Measurements from ENCODE around the gene ZDHHC14.

ZDHHC14 gene

DNA sequence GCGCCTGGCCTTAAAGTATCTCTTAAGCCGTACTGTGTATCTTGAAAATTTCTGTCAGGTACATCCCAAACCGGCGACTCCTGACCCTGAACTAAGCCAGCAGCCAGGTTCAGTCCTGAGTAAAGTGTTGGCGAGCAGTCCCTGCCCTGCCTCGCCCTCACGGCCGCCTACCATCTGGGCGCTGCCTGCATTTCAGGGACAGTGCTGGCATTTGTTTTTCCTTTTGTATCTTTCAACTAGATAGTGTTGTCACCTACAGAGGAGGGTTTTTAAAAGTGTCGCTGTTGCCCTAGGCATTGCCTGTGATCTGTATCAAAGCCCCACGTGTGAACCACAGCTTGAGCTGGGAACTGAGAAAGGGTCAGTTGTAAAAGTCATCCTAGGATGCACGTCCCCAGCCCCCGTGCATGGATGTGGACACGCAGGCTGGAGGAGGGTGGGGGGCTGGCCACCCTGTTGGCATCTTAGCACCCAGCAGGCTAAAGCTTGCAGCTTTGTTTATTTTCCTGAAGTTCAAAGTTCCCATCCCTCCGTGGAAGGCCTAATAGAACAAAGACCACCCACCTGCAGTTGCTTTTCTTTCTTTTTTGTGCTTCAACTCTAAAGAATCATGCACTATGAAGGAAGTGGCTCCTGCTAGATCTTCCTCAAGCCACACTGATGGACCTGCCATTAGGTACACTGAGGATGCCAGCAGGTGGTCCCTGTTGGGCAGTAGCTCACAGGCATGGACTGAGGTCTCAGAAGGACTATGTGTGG lies 136.8 kb downstream of the ZDHHC14 start:
- no peak overlapping the region for H3K27ac ChIP-seq (ENCODE audit: low read depth, low read length)
- no peak overlapping the region for H3K4me2 ChIP-seq (ENCODE audit: low read length)
- no peak overlapping the region for H3K4me3 ChIP-seq (ENCODE audit: low read length)

DNA sequence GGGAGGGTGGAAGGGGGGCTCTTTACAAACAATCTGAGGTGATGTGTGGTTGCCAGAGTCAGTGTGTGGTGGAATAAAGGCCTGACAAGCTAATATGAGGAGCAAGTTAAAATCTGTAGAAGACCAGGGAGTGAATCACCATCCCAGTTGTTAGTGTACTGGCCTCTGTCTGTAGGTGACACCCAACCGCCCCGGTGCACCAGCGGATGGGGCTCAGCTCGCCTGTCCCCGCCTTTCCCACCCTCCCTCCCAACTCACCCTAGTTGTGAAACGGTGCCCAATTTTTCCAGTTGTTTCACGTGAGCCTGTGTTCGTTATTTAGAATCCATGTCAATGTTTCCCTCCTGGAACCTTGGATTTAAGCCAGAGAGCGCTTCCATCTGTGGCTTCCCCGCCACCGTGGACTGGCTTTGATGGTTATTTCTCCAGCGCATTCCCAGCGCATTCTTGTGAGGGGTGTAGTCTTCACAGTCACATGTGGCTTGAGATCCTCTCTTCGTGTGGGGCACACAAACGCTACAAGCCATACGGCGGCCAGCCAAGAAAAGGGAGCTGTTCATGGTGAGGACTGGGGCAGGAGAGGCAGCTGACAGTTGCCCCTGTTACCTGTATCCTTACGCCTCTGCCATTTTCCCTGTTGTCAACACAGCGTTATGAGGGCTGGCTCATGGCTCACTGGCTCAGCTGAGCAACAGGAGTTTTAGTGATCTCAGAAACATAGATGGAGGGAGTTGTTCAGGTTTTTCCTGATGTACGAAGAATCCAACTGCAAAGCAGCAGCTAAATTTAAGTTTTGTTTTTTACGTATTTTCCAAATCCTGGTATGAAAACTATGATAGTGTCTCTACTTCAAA lies 137.6 kb downstream of the ZDHHC14 start:
- Histone ChIP-seq H3K4me2 (ENCODE audit: low read length) (no peak overlapping the region), H3K27ac (ENCODE audit: low read depth, low read length) (no peak overlapping the region), H3K27me3 (ENCODE audit: control insufficient read depth, low read length) (no peaks in the 10 kb centered on the region), H3K79me2 (ENCODE audit: control insufficient read depth, low read length) (no peaks in the 10 kb centered on the region), H3K9me2 (replicated peaks; ENCODE audit: control insufficient read depth, low read length) (no peaks in the 10 kb centered on the region), H3K9me3 (ENCODE audit: control insufficient read depth, insufficient read depth, low read length) (no peaks in the 10 kb centered on the region), H3K4me1 (ENCODE audit: control insufficient read depth, low read length) (peaks cover 9% of the 10 kb centered on the region), H3K4me3 (ENCODE audit: low read length) (no peak overlapping the region), H3K36me3 (ENCODE audit: control insufficient read depth, low read length) (no peaks in the 10 kb centered on the region), H4K20me1 (ENCODE audit: control insufficient read depth, insufficient read depth, low read depth, low read length) (no peaks in the 10 kb centered on the region), H3F3A (ENCODE audit: control insufficient read depth, insufficient read depth) (no peaks in the 10 kb centered on the region)
- TF ChIP-seq, protein P1, sequence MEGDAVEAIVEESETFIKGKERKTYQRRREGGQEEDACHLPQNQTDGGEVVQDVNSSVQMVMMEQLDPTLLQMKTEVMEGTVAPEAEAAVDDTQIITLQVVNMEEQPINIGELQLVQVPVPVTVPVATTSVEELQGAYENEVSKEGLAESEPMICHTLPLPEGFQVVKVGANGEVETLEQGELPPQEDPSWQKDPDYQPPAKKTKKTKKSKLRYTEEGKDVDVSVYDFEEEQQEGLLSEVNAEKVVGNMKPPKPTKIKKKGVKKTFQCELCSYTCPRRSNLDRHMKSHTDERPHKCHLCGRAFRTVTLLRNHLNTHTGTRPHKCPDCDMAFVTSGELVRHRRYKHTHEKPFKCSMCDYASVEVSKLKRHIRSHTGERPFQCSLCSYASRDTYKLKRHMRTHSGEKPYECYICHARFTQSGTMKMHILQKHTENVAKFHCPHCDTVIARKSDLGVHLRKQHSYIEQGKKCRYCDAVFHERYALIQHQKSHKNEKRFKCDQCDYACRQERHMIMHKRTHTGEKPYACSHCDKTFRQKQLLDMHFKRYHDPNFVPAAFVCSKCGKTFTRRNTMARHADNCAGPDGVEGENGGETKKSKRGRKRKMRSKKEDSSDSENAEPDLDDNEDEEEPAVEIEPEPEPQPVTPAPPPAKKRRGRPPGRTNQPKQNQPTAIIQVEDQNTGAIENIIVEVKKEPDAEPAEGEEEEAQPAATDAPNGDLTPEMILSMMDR (IDR thresholded peaks at IDR 0.05; ENCODE audit: low read depth, low read length, poor library complexity, severe bottlenecking), result no peak
- no peak for TF ChIP-seq EZH2phosphoT487 (IDR thresholded peaks at IDR 0.05; ENCODE audit: borderline replicate concordance, low read length)

More for the DNA sequence above, 136.8 kb downstream of the ZDHHC14 start:
- Histone ChIP-seq H3K36me3 (ENCODE audit: control insufficient read depth, low read length) (no peaks in the 10 kb centered on the region), H4K20me1 (ENCODE audit: control insufficient read depth, insufficient read depth, low read depth, low read length) (no peaks in the 10 kb centered on the region), H3K9me2 (replicated peaks; ENCODE audit: control insufficient read depth, low read length) (no peaks in the 10 kb centered on the region), H3K4me1 (ENCODE audit: control insufficient read depth, low read length) (peaks cover 9% of the 10 kb centered on the region), H3F3A (ENCODE audit: control insufficient read depth, insufficient read depth) (0 out of 2 replicates have a peak, but pooled peaks cover 2% of the 10 kb centered on the region), H3K79me2 (ENCODE audit: control insufficient read depth, low read length) (no peaks in the 10 kb centered on the region), H3K9me3 (ENCODE audit: control insufficient read depth, insufficient read depth, low read length) (no peaks in the 10 kb centered on the region), H3K27me3 (ENCODE audit: control insufficient read depth, low read length) (no peaks in the 10 kb centered on the region)
- TF ChIP-seq EZH2phosphoT487 (IDR thresholded peaks at IDR 0.05; ENCODE audit: borderline replicate concordance, low read length), result no peak
- TF ChIP-seq, protein P1 (IDR thresholded peaks at IDR 0.05; ENCODE audit: low read depth, low read length, poor library complexity, severe bottlenecking), result no peak

DNA sequence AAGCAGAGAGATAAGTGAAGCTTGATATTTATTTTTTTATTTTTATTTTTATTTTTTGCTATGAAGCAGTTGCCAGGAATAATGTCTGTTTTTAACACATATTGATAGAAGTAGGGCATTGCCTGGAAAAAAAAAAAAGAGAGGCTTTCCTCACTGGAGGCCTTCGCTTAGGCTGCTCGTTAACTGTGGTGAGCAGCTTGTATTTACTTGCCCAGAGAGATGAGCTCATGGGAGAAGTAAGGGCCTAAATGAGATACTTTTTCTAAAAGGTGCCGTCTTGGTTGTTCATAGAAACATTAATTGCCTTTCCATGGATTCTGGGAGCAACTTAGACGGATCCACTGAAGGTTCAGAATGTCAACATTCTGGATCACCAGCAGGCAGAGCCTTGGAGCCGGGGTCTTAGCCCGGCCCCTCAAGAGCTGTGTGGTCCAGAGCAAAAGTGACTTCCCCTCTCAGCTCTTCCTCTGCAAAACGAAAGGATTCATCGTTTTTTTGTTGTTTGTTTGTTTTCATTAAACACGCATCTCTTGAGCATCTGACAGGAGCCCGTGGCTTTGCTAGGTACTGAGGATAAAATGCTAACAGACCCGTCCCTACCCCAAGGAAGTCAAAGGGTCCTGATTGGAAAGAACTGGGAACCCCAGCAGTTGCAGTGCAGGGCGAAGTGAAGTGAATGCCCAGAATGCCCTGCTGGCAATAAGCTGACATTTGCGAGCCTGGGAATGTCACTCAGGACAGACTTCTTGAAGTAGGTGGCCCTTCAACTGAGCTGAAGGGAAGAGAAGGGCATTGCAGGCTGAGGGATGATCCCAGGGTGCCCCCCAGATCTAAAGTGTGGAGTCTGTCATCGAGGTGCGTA lies 138.5 kb downstream of the ZDHHC14 start:
- H3K4me3 ChIP-seq (ENCODE audit: low read length), result no peak overlapping the region
- H3K9me3 ChIP-seq (ENCODE audit: control insufficient read depth, insufficient read depth, low read length), result no peaks in the 10 kb centered on the region
- H4K20me1 ChIP-seq (ENCODE audit: control insufficient read depth, insufficient read depth, low read depth, low read length), result no peaks in the 10 kb centered on the region
- no peak overlapping the region for H3K27ac ChIP-seq (ENCODE audit: low read depth, low read length)
- H3F3A ChIP-seq (ENCODE audit: control insufficient read depth, insufficient read depth), result no peaks in the 10 kb centered on the region
- no peak for TF ChIP-seq EZH2phosphoT487 (IDR thresholded peaks at IDR 0.05; ENCODE audit: borderline replicate concordance, low read length)
- TF ChIP-seq, protein P1 (IDR thresholded peaks at IDR 0.05; ENCODE audit: low read depth, low read length, poor library complexity, severe bottlenecking), result no peak
- no peak overlapping the region for H3K4me2 ChIP-seq (ENCODE audit: low read length)
- H3K4me1 ChIP-seq (ENCODE audit: control insufficient read depth, low read length), result peaks cover 9% of the 10 kb centered on the region
- H3K9me2 ChIP-seq (replicated peaks; ENCODE audit: control insufficient read depth, low read length), result no peaks in the 10 kb centered on the region
- H3K27me3 ChIP-seq (ENCODE audit: control insufficient read depth, low read length), result no peaks in the 10 kb centered on the region
- no peaks in the 10 kb centered on the region for H3K79me2 ChIP-seq (ENCODE audit: control insufficient read depth, low read length)
- H3K36me3 ChIP-seq (ENCODE audit: control insufficient read depth, low read length), result no peaks in the 10 kb centered on the region
